PC-3 (cell line): Measurements from ENCODE around the gene SH3BP4.

Source experiments
- EZH2 ChIP-seq: fragments of 300-600 bp; sonication (generic); IDR thresholded peaks from one replicate; pipeline ENCODE4 v1.6.1; 2017; ENCODE audit warnings: antibody characterized with exemption, mild to moderate bottlenecking, low read length; ENCODE audit not compliant: unreplicated experiment
- EZH2phosphoT487 ChIP-seq: fragments of 300-600 bp; sonication (generic); IDR thresholded peaks from 2 replicates; pipeline ENCODE4 v1.6.1; 2018; ENCODE audit warnings: mild to moderate bottlenecking, antibody characterized with exemption, low read length, borderline replicate concordance
- TF ChIP-seq, protein P1 (sequence below): fragments of 300-600 bp; sonication (generic); conservative IDR thresholded peaks from 2 replicates; pipeline ENCODE4 v1.5.1; 2017; ENCODE audit warnings: antibody characterized with exemption, low read depth, mild to moderate bottlenecking, low read length

DNA sequence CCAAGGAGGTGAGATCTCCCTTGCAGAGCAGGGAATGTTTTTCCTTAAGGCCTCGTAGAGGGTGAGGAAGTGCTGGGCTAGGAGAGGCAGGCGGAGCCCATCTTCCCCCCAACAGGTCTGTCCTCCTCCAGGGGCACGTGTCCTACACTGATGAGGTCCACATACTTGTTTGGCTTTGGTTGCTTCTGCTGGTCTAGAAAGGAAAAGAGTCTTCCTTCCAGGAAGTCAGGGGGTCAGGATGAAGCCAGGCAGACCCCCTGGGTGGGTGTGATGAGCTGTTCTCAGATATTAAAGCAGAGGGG is 6.0 kb downstream of the SH3BP4 start:
- TF ChIP-seq, protein P1, sequence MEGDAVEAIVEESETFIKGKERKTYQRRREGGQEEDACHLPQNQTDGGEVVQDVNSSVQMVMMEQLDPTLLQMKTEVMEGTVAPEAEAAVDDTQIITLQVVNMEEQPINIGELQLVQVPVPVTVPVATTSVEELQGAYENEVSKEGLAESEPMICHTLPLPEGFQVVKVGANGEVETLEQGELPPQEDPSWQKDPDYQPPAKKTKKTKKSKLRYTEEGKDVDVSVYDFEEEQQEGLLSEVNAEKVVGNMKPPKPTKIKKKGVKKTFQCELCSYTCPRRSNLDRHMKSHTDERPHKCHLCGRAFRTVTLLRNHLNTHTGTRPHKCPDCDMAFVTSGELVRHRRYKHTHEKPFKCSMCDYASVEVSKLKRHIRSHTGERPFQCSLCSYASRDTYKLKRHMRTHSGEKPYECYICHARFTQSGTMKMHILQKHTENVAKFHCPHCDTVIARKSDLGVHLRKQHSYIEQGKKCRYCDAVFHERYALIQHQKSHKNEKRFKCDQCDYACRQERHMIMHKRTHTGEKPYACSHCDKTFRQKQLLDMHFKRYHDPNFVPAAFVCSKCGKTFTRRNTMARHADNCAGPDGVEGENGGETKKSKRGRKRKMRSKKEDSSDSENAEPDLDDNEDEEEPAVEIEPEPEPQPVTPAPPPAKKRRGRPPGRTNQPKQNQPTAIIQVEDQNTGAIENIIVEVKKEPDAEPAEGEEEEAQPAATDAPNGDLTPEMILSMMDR, result no peak
- no peak for TF ChIP-seq EZH2
- TF ChIP-seq EZH2phosphoT487, result no peak
